Naive thymus-derived CD8-positive, alpha-beta T cell (primary cell): ENCODE measurements around the gene METAP2. TPM values are rescaled to one million over a fixed set of nuclear protein-coding genes. Genes with fewer than 3 reads are reported as not detected.
"Not testable (repeated sequence)": the region's sequence is repeated elsewhere in the genome, so short reads cannot be mapped to it uniquely, and the experiment has no call there.

Experiments
- ATAC-seq, 2 donors: fragments of 150-1000 bp; cut with Tn5 transposase in 1 of 2; sonication (Bioruptor Pico), chemical (Tn5 transposase) in 1 of 2; 1 replicate in 1 of 2; 2 replicates in 1 of 2; pipeline ENCODE4 v1.10.0; 2021; ENCODE audit warnings: mild to moderate bottlenecking in 2 of 2, moderate library complexity in 2 of 2
- POLR2A ChIA-PET: fragments of 350-600 bp; sonication (Branson Sonifier 250); formaldehyde crosslinking; loops from one replicate; lab custom pipeline; 2021; ENCODE audit warnings: antibody characterized with exemption; lab: Charles Lee
- DNase-seq, 10 donors: peaks; one replicate each; pipeline versions ENCODE4 v3.0.0 to v3.0.0-alpha.2; 2020 to 2022
- H3K27ac Mint-ChIP-seq, 10 donors: one replicate each; pipeline ENCODE4 v1.8.0; 2020 to 2022; ENCODE audit warnings: mild to moderate bottlenecking in 10 of 10, mixed read lengths in 10 of 10, moderate library complexity in 4 of 10, inconsistent platforms in 1 of 10
- H3K27me3 Mint-ChIP-seq, 5 donors: one replicate each; pipeline ENCODE4 v1.8.0; 2021 to 2022; ENCODE audit warnings: mixed read lengths in 5 of 5
- H3K36me3 Mint-ChIP-seq, 3 donors: one replicate each; pipeline ENCODE4 v1.8.0; 2020 to 2022; ENCODE audit warnings: mixed read lengths in 3 of 3, mild to moderate bottlenecking in 2 of 3, inconsistent platforms in 1 of 3
- H3K4me1 Mint-ChIP-seq, 4 donors: one replicate each; pipeline ENCODE4 v1.8.0; 2021 to 2022; ENCODE audit warnings: mixed read lengths in 4 of 4
- H3K4me3 Mint-ChIP-seq, 10 donors: one replicate each; pipeline ENCODE4 v1.8.0; 2020 to 2022; ENCODE audit warnings: mild to moderate bottlenecking in 10 of 10, mixed read lengths in 10 of 10, moderate library complexity in 6 of 10, inconsistent platforms in 1 of 10
- H3K9me3 Mint-ChIP-seq, 9 donors: one replicate each; pipeline ENCODE4 v1.8.0; 2020 to 2022; ENCODE audit warnings: mixed read lengths in 9 of 9, mild to moderate bottlenecking in 3 of 9, inconsistent platforms in 1 of 9, moderate library complexity in 1 of 9
- polyA plus RNA-seq, 3 donors: library from polyadenylated mRNA; unstranded; fragments of 300-500 nt; fragmentation: Illumina TruSeq; gene quantifications; one replicate each; pipeline ENCODE4 v1.2.3, GENCODE V29; 2021
- total RNA-seq, 8 experiments: library from RNA in 2 of 8; stranded (reverse) in 2 of 8; gene quantifications; one replicate each; pipeline ENCODE4 v1.2.3 and lab custom pipeline; 2021 to 2026

Gene METAP2
- total and polyA plus RNA-seq, 5 experiments from 2014 or later = 35.9 to 68.3 (median 40.3) TPM

DNA sequence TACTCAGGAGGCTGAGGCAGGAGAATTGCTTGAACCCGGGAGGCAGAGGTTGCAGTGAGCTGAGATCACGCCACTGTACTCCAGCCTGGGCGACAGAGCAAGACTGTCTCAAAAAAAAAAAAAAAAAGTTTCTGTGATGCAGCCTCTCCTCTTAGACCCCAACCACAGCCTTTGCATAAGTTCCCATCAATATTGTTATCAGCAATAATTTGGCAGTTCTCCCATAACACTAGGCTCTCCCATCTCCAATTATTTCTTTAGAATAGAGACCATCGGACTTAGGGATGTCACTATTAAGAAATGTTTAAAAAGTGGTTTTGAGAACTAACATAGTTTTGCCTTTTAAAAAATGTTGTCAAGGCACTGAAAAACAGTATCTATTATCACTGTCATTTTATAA lies 10.2 kb upstream of the METAP2 start:
- ATAC-seq, DNase-seq, H3K4me1 Mint-ChIP-seq, POLR2A ChIA-PET, H3K4me3 Mint-ChIP-seq, H3K9me3 Mint-ChIP-seq, H3K27ac Mint-ChIP-seq, H3K27me3 Mint-ChIP-seq, H3K36me3 Mint-ChIP-seq: not testable (repeated sequence)

DNA sequence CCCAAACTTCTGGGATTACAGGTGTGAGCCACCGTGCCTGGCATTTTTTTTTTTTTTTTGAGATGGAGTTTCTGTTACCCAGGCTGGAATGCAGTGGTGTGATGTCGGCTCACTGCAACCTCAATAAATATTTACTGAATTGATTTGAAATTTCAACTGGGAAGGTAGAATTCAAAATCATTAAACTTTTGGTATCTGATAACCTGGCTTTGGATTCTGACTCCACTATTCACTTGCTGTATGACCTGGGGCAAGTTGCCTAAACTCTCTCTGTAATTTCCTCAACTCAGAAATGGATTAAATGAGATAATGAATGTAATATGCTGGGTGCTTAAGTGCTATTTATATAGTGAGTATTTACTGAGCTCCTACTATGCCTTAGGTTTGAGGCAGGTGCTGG lies 8.7 kb upstream of the METAP2 start:
- no peaks in the 10 kb centered on the region for H3K9me3 Mint-ChIP-seq
- peaks cover 0 to 2% (median 0%) of the 10 kb centered on the region in 4 donors for H3K4me1 Mint-ChIP-seq
- no peaks in the 10 kb centered on the region for H3K36me3 Mint-ChIP-seq
- POLR2A ChIA-PET = no interaction called here
- H3K4me3 Mint-ChIP-seq = no peak overlapping the region
- H3K27ac Mint-ChIP-seq = no peak overlapping the region
- DNase-seq (no peak), ATAC-seq (no peak)
- H3K27me3 Mint-ChIP-seq = no peaks in the 10 kb centered on the region

DNA sequence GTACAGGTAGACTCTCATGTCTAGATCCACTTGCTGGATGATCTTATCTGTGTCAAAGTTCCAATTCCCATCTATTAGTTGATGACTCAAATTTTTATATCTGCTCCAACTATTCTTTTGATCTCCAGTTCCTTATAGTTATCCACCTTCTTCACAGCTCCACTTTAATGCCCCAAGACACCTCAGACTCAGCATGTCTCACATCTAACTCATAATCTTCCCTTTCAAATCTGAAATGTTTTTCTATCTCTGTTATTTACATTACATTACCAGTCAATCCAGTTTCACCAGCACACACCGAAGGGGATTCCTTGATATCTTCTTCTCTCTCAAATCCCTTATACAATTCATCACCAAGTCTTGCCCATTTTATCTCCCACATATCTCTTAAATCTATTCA lies 3.7 kb upstream of the METAP2 start:
- ATAC-seq (no peak), DNase-seq (no peak)
- H3K4me1 Mint-ChIP-seq = peaks cover 6 to 26% (median 23%) of the 10 kb centered on the region in 4 donors
- no peaks in the 10 kb centered on the region for H3K27me3 Mint-ChIP-seq
- peaks cover 0 to 1% (median 0%) of the 10 kb centered on the region in 9 donors for H3K9me3 Mint-ChIP-seq
- peaks cover 0 to 4% (median 0%) of the 10 kb centered on the region in 3 donors for H3K36me3 Mint-ChIP-seq
- peak overlapping the region in 2 of 10 donors; percentile 7 to 39 for H3K4me3 Mint-ChIP-seq
- peak overlapping the region in 1 of 10 donors; percentile 13 for H3K27ac Mint-ChIP-seq
- POLR2A ChIA-PET = no interaction called here

DNA sequence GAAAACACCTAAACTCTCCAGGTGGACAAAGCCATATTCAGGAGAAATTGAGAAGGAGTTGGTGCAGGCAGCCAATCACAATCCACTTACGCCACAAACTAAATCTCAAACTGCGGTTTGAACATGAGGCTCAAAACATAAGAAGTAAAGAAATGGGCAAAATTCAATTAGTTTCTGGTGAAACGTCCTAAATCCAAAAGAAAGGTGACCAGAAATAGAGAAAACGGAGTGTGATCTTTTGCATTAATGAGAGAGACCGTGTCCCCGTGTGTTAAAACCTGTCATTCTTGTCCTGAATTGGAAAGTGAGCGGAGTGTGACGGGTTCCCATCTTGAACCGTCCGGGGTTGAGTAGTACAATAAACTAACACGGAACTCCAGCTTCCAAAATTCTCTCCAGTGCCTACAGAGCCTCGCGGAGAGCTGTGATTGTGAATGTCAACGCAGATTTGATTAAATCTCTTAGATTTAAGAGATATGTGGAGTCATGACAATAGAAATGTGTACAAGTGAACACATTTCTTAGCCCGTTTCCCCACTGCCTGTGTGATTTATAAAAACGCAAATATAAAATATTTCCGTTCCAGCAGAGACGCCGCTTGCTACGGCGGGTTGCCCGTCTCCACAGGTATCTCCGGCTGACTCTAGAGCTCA lies 595 bp upstream of the METAP2 start:
- DNase-seq (peak in 7 of 10 donors; percentile 6 to 64 (median 30)), ATAC-seq (peak; percentile 58 to 60)
- POLR2A ChIA-PET = interaction anchor here (0.9 to 3.6 kb wide), 22 partner anchors 9 to 1796 kb away, joined by 3 to 30 read pairs (median 6); partner anchors contain the start of genes AMDHD1, CCDC38, CRADD and FGD6
- Mint-ChIP-seq H3K27me3 (no peaks in the 10 kb centered on the region), H3K36me3 (peaks cover 4 to 28% (median 18%) of the 10 kb centered on the region in 3 donors), H3K4me3 (peak overlapping the region; percentile 89 to 100 (median 100)), H3K27ac (peak overlapping the region; percentile 95 to 100 (median 100)), H3K9me3 (peaks cover 0 to 1% (median 0%) of the 10 kb centered on the region in 9 donors), H3K4me1 (peaks cover 13 to 54% (median 50%) of the 10 kb centered on the region in 4 donors)

DNA sequence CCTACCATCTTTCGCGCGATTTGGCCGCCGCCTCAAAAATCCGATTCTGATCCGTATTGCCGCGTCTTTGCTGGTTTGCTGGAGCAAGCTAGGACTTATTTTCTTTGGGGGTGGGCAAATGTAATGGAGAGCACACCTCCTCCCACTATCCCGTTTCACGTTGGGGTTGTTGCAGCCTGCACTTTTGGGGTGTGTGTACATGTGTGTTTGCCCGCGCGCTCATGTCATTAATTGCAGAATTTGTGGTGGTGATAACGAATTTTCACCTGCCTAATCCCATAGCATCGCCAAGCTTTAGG lies 657 bp downstream of the METAP2 start:
- H3K27me3 Mint-ChIP-seq = no peaks in the 10 kb centered on the region
- peak overlapping the region; percentile 89 to 100 (median 100) for H3K4me3 Mint-ChIP-seq
- H3K27ac Mint-ChIP-seq = peak overlapping the region; percentile 95 to 100 (median 100)
- ATAC-seq (no peak), DNase-seq (no peak)
- peaks cover 22 to 66% (median 62%) of the 10 kb centered on the region in 4 donors for H3K4me1 Mint-ChIP-seq
- peaks cover 0 to 1% (median 0%) of the 10 kb centered on the region in 9 donors for H3K9me3 Mint-ChIP-seq
- H3K36me3 Mint-ChIP-seq = peaks cover 10 to 40% (median 24%) of the 10 kb centered on the region in 3 donors
- POLR2A ChIA-PET = interaction anchor here (1.1 to 3.6 kb wide), 13 partner anchors 8 to 471 kb away, joined by 3 to 30 read pairs (median 5); partner anchors contain the start of genes AMDHD1, CCDC38, FGD6 and NDUFA12

DNA sequence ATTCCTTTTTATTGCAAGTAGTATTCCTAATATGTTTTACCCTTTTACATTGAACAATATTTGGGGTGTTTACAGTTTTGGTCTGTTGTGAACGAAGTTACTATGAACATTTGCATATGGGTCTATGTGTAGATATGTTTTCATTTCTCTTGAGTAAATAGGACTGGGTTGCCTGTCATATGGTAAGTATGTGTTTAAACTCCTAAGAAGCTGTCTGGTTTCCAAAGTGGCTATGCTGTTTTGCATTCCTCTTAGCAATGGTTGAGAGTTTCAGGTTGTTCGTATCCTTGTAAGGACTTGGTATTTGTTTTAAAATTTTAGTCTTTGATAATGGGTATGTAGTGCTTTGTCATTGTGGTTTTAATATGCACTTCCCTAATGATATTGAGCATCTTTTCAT lies 6.3 kb downstream of the METAP2 start:
- DNase-seq = no peak
- POLR2A ChIA-PET = no interaction called here
- Mint-ChIP-seq H3K4me1 (peaks cover 33 to 79% (median 68%) of the 10 kb centered on the region in 4 donors), H3K27ac (peak overlapping the region in 8 of 10 donors; percentile 2 to 83 (median 41)), H3K9me3 (no peaks in the 10 kb centered on the region), H3K4me3 (peak overlapping the region in 8 of 10 donors; percentile 20 to 61 (median 52)), H3K27me3 (no peaks in the 10 kb centered on the region), H3K36me3 (peaks cover 5 to 82% (median 25%) of the 10 kb centered on the region in 3 donors)
- no peak for ATAC-seq

DNA sequence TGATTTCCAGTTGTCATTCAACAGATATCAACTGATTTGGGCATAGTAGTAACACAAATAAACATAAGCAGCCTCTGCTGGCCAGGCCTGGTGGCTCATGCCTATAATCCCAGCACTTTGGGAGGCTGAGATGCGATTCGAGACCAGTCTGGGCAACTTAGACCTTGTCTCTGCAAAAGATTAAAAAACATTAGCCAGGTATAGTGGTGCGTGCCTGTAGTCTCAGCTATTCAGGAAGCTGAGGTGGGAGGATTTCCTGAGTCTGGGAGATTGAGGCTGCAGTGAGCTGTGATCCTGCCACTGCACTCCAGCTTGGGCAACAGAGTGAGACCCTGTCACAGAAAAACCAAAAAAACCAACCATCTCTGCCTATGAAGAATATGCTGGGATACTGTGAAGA lies 7.1 kb downstream of the METAP2 start:
- H3K36me3 Mint-ChIP-seq = peaks cover 5 to 84% (median 23%) of the 10 kb centered on the region in 3 donors
- ATAC-seq = peak in 1 of 2 donors; percentile 46
- H3K27ac Mint-ChIP-seq = peak overlapping the region; percentile 4 to 87 (median 81)
- POLR2A ChIA-PET = no interaction called here
- no peaks in the 10 kb centered on the region for H3K27me3 Mint-ChIP-seq
- no peak for DNase-seq
- H3K4me3 Mint-ChIP-seq = peak overlapping the region in 8 of 10 donors; percentile 34 to 61 (median 52)
- no peaks in the 10 kb centered on the region for H3K9me3 Mint-ChIP-seq
- peaks cover 25 to 71% (median 60%) of the 10 kb centered on the region in 4 donors for H3K4me1 Mint-ChIP-seq

DNA sequence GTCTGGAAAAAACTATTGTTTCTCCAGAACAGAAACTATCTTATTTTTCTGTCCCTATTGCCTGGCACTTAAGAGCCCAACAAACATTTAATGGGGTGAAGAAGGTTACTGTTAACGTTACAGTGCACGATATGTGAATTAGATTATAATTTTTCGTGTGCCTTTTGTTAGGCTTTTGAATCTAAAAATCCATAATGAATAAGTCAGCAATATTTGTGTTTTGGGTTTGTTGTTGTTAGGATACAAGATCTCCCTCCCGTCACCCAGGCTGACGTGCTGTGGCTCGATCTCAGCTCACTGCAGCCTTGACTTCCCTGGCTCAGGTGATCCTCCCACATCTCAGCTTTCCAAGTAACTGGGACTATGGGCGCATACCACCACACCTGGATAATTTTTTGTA lies 7.9 kb downstream of the METAP2 start:
- Mint-ChIP-seq H3K4me3 (no peak overlapping the region), H3K36me3 (peaks cover 5 to 84% (median 21%) of the 10 kb centered on the region in 3 donors), H3K4me1 (peaks cover 25 to 63% (median 52%) of the 10 kb centered on the region in 4 donors), H3K27ac (peak overlapping the region in 5 of 10 donors; percentile 34 to 86 (median 61)), H3K27me3 (no peaks in the 10 kb centered on the region), H3K9me3 (no peaks in the 10 kb centered on the region)
- ATAC-seq (no peak), DNase-seq (no peak)
- POLR2A ChIA-PET = interaction anchor here (1.7 kb wide), 1 partner anchor 8 kb away, joined by 4 read pairs; the partner anchor contains the start of gene METAP2

DNA sequence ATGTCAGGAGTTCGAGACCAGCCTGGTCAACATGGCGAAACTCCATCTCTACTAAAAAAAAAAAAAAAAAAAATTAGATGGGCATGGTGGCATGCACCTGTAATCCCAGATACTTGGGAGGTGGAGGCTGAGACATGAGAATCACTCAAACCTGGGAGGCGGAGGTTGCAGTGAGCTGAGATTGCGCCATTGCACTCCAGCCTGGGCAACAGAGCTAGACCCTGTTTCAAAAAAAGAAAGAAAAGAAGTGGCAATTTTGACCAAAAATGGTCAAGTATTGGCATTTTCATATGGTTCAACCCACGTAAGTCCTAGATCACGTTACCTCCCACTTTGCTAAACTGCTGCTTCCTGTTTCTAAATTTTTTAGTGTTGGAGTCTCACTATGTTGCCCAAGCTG lies 8.6 kb downstream of the METAP2 start:
- not testable (repeated sequence) for H3K27me3 Mint-ChIP-seq, DNase-seq, ATAC-seq, H3K4me3 Mint-ChIP-seq, H3K9me3 Mint-ChIP-seq
- Mint-ChIP-seq H3K36me3 (peaks cover 9 to 85% (median 22%) of the 10 kb centered on the region in 3 donors), H3K4me1 (peaks cover 25 to 56% (median 50%) of the 10 kb centered on the region in 4 donors), H3K27ac (peak overlapping the region in 2 of 10 donors; percentile 2 to 12)
- POLR2A ChIA-PET = interaction anchor here (1.7 kb wide), 1 partner anchor 8 kb away, joined by 4 read pairs; the partner anchor contains the start of gene METAP2

DNA sequence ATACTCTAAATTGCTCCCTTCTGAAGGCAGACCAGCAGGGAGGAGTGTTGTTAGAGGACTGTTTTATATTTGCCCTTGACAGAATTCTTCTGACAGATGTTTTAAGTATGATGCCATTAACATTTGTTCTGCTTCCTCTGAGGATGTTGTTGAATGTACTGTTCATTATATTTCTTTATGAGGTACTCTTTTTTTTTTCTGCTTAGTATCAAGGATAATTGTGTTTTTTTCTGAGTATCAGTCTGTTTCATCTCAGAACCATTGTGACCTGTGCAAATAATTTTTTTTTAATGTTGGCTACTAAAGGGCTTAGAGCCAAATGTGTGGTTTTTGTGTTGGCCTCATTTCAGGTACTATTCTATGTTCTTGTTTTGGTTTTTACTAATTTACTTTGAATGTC lies 10.6 kb downstream of the METAP2 start:
- Mint-ChIP-seq H3K9me3 (no peaks in the 10 kb centered on the region), H3K27ac (peak overlapping the region in 2 of 10 donors; percentile 13 to 51), H3K4me1 (peaks cover 17 to 37% (median 31%) of the 10 kb centered on the region in 4 donors), H3K27me3 (no peaks in the 10 kb centered on the region), H3K4me3 (no peak overlapping the region), H3K36me3 (peaks cover 7 to 81% (median 11%) of the 10 kb centered on the region in 3 donors)
- ATAC-seq (no peak), DNase-seq (no peak)
- POLR2A ChIA-PET = no interaction called here

DNA sequence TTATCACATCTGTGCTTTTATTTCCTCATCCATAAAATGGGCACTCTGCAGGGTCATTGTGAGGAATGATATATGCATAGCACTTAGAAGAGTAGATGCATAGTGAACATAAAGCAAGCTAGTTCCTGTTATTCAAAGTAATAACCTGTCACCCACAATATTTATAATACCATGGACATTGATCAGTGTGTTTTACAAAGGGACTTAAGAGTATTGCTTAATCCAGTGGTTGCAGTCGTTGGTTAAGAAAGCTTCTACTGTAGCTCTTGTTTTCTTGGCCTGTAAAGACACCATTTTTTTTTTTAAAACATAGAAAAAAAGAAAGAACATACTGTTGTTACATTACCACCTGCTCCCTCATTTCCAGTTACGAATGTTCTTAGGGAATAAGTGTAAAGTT lies 13.1 kb downstream of the METAP2 start:
- POLR2A ChIA-PET = no interaction called here
- Mint-ChIP-seq H3K9me3 (no peaks in the 10 kb centered on the region), H3K27me3 (no peaks in the 10 kb centered on the region), H3K4me3 (no peak overlapping the region), H3K4me1 (peaks cover 1 to 16% (median 14%) of the 10 kb centered on the region in 4 donors), H3K36me3 (peaks cover 7 to 82% (median 11%) of the 10 kb centered on the region in 3 donors), H3K27ac (peak overlapping the region in 2 of 10 donors; percentile 58 to 83)
- ATAC-seq (no peak), DNase-seq (no peak)

DNA sequence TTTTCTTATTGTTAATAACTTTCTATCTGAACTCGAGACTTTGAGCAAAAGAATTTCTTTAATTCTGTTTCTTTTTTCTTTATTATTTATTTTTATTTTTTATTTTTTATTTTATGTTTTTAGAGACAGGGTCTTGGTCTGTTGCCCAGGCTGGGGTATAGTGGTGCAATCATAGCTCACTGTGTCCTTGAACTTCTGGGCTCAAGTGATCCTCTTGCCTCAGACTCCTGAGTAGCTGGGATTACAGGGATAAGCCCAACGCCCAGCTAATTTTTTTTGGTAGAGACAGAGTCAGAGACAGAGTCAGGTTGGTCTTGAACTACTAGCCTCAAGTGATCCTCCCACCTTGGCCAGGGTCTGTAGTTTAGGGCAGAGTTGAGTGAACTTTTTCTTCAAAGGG lies 18.5 kb downstream of the METAP2 start:
- no peaks in the 10 kb centered on the region for H3K9me3 Mint-ChIP-seq
- no peaks in the 10 kb centered on the region for H3K27me3 Mint-ChIP-seq
- no peak overlapping the region for H3K4me3 Mint-ChIP-seq
- DNase-seq (no peak), ATAC-seq (no peak)
- peaks cover 4 to 83% (median 27%) of the 10 kb centered on the region in 3 donors for H3K36me3 Mint-ChIP-seq
- no peak overlapping the region for H3K27ac Mint-ChIP-seq
- H3K4me1 Mint-ChIP-seq = peaks cover 3 to 8% (median 5%) of the 10 kb centered on the region in 4 donors
- POLR2A ChIA-PET = no interaction called here

DNA sequence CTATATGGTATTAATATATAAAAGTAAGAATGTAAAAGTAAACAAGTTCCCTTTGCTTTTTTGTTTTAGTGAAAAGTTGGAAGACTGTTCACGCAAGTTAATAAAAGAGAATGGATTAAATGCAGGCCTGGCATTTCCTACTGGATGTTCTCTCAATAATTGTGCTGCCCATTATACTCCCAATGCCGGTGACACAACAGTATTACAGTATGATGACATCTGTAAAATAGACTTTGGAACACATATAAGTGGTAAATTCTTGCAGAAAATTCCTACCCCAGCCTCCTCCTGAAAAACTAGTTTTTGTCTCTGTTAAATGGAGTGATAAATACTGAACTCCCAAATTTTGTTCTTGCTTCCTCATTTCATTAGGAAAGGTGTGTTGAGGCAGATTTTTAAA lies 20.9 kb downstream of the METAP2 start:
- peak overlapping the region in 3 of 10 donors; percentile 12 to 79 (median 48) for H3K27ac Mint-ChIP-seq

More for the DNA sequence above, 20.9 kb downstream of the METAP2 start:
- no peaks in the 10 kb centered on the region for H3K9me3 Mint-ChIP-seq
- H3K27me3 Mint-ChIP-seq = no peaks in the 10 kb centered on the region
- POLR2A ChIA-PET = no interaction called here
- peaks cover 7 to 14% (median 13%) of the 10 kb centered on the region in 4 donors for H3K4me1 Mint-ChIP-seq
- peaks cover 0 to 86% (median 41%) of the 10 kb centered on the region in 3 donors for H3K36me3 Mint-ChIP-seq
- DNase-seq = no peak
- ATAC-seq = no peak
- no peak overlapping the region for H3K4me3 Mint-ChIP-seq
